GM19240 (cell line): Measurements from ENCODE around the gene HCST.
"Not testable (repeated sequence)": the region's sequence is repeated elsewhere in the genome, so short reads cannot be mapped to it uniquely, and the experiment has no call there.

Source experiments
- DNase-seq: peaks from one replicate; pipeline ENCODE4 v3.0.0; 2011; ENCODE audit warnings: low spot score; ENCODE audit not compliant: insufficient read length

Gene HCST

GRCh38 chr19:35879770-35880317 is 22.5 kb upstream of the HCST start:
- DNase-seq, result no peak

GRCh38 chr19:35882114-35882832 is 20.1 kb upstream of the HCST start:
- DNase-seq, result no peak

GRCh38 chr19:35883882-35884281 is 18.4 kb upstream of the HCST start:
- DNase-seq, result no peak

GRCh38 chr19:35885225-35885738 is 17.0 kb upstream of the HCST start:
- DNase-seq, result no peak

- DNase-seq, result no peak
Observed at GRCh38 chr19:35885904-35886303, 16.4 kb upstream of the HCST start.

GRCh38 chr19:35887197-35887596 is 15.1 kb upstream of the HCST start:
- DNase-seq, result no peak

GRCh38 chr19:35888398-35888797 is 13.9 kb upstream of the HCST start:
- DNase-seq, result no peak

- DNase-seq, result no peak
Observed at GRCh38 chr19:35889370-35890112, 12.8 kb upstream of the HCST start.

- DNase-seq, result no peak
Observed at GRCh38 chr19:35890113-35890650, 12.1 kb upstream of the HCST start.

GRCh38 chr19:35891819-35892218 is 10.5 kb upstream of the HCST start:
- DNase-seq, result not testable (repeated sequence)

- DNase-seq, result no peak
Observed at GRCh38 chr19:35894342-35894741, 8.0 kb upstream of the HCST start.

GRCh38 chr19:35895911-35896642 is 6.3 kb upstream of the HCST start:
- no peak for DNase-seq

GRCh38 chr19:35896643-35897040 is 5.7 kb upstream of the HCST start:
- no peak for DNase-seq

- DNase-seq, result no peak
Observed at GRCh38 chr19:35897706-35898451, 4.5 kb upstream of the HCST start.

GRCh38 chr19:35898499-35898809 is 3.9 kb upstream of the HCST start:
- no peak for DNase-seq

GRCh38 chr19:35899547-35900214 is 2.6 kb upstream of the HCST start:
- DNase-seq, result peak; percentile 79

GRCh38 chr19:35901055-35901644 is 1.2 kb upstream of the HCST start:
- DNase-seq, result no peak

GRCh38 chr19:35902870-35903475 is 644 bp downstream of the HCST start:
- DNase-seq, result no peak

- peak; percentile 67 for DNase-seq
Observed at GRCh38 chr19:35903550-35904179, 1.3 kb downstream of the HCST start.
